ENCODE data around the gene TLR3.

DNA sequence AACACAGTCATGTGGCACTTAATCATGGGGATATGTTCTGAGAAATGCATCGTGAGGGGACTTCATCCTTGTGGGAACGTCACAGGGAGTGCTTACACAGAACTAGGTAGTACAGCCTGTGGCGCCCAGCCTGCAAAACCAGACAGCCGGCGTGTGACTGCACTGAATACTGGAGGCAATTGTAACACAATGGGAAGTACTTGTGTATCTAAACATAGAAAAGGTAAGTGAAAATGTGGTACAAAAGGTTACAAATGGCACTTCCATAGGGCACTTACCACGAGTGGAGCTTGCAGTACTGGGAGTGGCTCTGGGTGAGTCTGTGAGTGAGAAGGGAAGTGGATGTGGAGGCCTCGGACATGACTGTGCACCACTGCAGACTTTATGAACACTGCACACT, 5.2 kb downstream of the TLR3 start:
- TF ChIP-seq, protein P1, sequence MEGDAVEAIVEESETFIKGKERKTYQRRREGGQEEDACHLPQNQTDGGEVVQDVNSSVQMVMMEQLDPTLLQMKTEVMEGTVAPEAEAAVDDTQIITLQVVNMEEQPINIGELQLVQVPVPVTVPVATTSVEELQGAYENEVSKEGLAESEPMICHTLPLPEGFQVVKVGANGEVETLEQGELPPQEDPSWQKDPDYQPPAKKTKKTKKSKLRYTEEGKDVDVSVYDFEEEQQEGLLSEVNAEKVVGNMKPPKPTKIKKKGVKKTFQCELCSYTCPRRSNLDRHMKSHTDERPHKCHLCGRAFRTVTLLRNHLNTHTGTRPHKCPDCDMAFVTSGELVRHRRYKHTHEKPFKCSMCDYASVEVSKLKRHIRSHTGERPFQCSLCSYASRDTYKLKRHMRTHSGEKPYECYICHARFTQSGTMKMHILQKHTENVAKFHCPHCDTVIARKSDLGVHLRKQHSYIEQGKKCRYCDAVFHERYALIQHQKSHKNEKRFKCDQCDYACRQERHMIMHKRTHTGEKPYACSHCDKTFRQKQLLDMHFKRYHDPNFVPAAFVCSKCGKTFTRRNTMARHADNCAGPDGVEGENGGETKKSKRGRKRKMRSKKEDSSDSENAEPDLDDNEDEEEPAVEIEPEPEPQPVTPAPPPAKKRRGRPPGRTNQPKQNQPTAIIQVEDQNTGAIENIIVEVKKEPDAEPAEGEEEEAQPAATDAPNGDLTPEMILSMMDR (IDR thresholded peaks at IDR 0.05): no peak
- TF ChIP-seq POLR2A (IDR thresholded peaks at IDR 0.05): no peak

All from testis (tissue), 2 donors.